ENCODE data around the gene MACC1. TPM values are rescaled to one million over a fixed set of nuclear protein-coding genes. Genes with fewer than 3 reads are reported as not detected.

Gene MACC1
- total and polyA plus RNA-seq, 2 experiments from 2014 or later = 3.4 to 13.4 TPM

- no peaks in the 10 kb centered on the region for H3K79me2 ChIP-seq (replicated peaks; ENCODE audit: insufficient read depth)
- Mint-ChIP-seq H3K27ac (peak overlapping the region; percentile 20; the same call in 1 of the 2 replicates), H3K36me3 (ENCODE audit: low read depth) (no peaks in the 10 kb centered on the region), H3K4me3 (no peak overlapping the region), H3K9me3 (no peaks in the 10 kb centered on the region), H3K27me3 (ENCODE audit: insufficient read depth, low read depth, poor library complexity) (no peaks in the 10 kb centered on the region), H3K4me1 (peaks cover 20% of the 10 kb centered on the region)
- H3K27me3 ChIP-seq (ENCODE audit: insufficient read depth) = no peaks in the 10 kb centered on the region
- no peaks in the 10 kb centered on the region for H3K36me3 ChIP-seq (ENCODE audit: insufficient read depth)
- H3K4me2 ChIP-seq = peak overlapping the region; percentile 67
- H3K4me1 ChIP-seq (ENCODE audit: insufficient read depth) = peaks cover 13% of the 10 kb centered on the region
- ATAC-seq (peak; percentile 92), DNase-seq (ENCODE audit: low spot score) (peak; percentile 75)
- H2AFZ ChIP-seq = 0 out of 2 replicates have a peak overlapping the region, but pooled peaks have one; percentile 43
- no peaks in the 10 kb centered on the region for H3K9me2 ChIP-seq (ENCODE audit: insufficient read depth)
- TF ChIP-seq ZNF331 (CRISPR knock-in tag; IDR thresholded peaks at IDR 0.05; ENCODE audit: low read depth) (no peak), CTCF (conservative IDR thresholded peaks at IDR 0.05; ENCODE audit: low read depth in 2 of 2) (no peak), NANOG (IDR thresholded peaks at IDR 0.05; ENCODE audit: borderline replicate concordance) (no peak), REST (IDR thresholded peaks at IDR 0.05; ENCODE audit: unreplicated experiment) (no peak), ETS1 (IDR thresholded peaks at IDR 0.05) (no peak), STAT1 (IDR thresholded peaks at IDR 0.05; ENCODE audit: unreplicated experiment) (no peak), ZNF462 (CRISPR knock-in tag; IDR thresholded peaks at IDR 0.05) (no peak), ZNF114 (CRISPR knock-in tag; IDR thresholded peaks at IDR 0.05) (no peak), EZH2phosphoT487 (IDR thresholded peaks at IDR 0.05; ENCODE audit: unreplicated experiment) (no peak), POLR2AphosphoS5 (IDR thresholded peaks at IDR 0.05; ENCODE audit: low read depth) (no peak), JUNB (IDR thresholded peaks at IDR 0.05; ENCODE audit: unreplicated experiment) (no peak), CREB1 (CRISPR knock-in tag; IDR thresholded peaks at IDR 0.05; ENCODE audit: low read depth) (no peak), EZH2 (IDR thresholded peaks at IDR 0.05; ENCODE audit: low read depth, unreplicated experiment) (no peak)
- H3K27ac ChIP-seq (ENCODE audit: low read depth) = no peak overlapping the region
- H4K20me1 ChIP-seq (replicated peaks; ENCODE audit: insufficient read depth) = no peaks in the 10 kb centered on the region
- H3K4me3 ChIP-seq = no peak overlapping the region
- no peaks in the 10 kb centered on the region for H3F3A ChIP-seq (replicated peaks; ENCODE audit: low read depth)
These were observed 15.8 kb downstream of the MACC1 start for GRCh38 chr7:20201380-20201779.

Data from GM23338 (cell line).